Caco-2 (cell line): ENCODE results near the gene ACTN4. TPM values are rescaled to one million over a fixed set of nuclear protein-coding genes. Genes with fewer than 3 reads are reported as not detected.

Source experiments
- BruUV-seq: library from RNA; stranded (reverse); fragments of 400-500 nt; replicated peaks from 2 replicates; lab custom pipeline; 2021; lab: Mats Ljungman, UMichigan
- CTCF ChIA-PET: fragments of 300-600 bp; sonication (Branson Sonifier 250); formaldehyde crosslinking; loops from one replicate; lab custom pipeline; 2022; ENCODE audit warnings: antibody characterized with exemption; lab: Charles Lee
- POLR2A ChIA-PET: fragments of 300-600 bp; sonication (Branson Sonifier 250); formaldehyde crosslinking; loops from one replicate; lab custom pipeline; 2022; ENCODE audit warnings: antibody characterized with exemption; lab: Charles Lee
- DNase-seq, 2 experiments: peaks; one replicate each; pipeline versions ENCODE4 v3.0.0 to v3.0.0-alpha.2; 2020 to 2022
- H3K27me3 ChIP-seq: replicated peaks from 2 replicates; pipeline ENCODE4 v1.6.0; 2011; ENCODE audit warnings: low read length; ENCODE audit not compliant: control insufficient read depth, insufficient read depth
- H3K36me3 ChIP-seq: 2 replicates; pipeline ENCODE4 v1.5.1; 2011; ENCODE audit warnings: low read length; ENCODE audit not compliant: control insufficient read depth, insufficient read depth
- H3K4me1 ChIP-seq: fragments of 250-450 bp; sonication (Bioruptor Pico); 2 replicates; pipeline ENCODE4 v1.5.1; 2020; ENCODE audit warnings: mild to moderate bottlenecking
- H3K4me3 ChIP-seq: 2 replicates; pipeline ENCODE4 v1.5.1; 2011; ENCODE audit warnings: low read depth, mild to moderate bottlenecking, control low read depth, low read length
- H3K9me3 ChIP-seq: fragments of 250-450 bp; sonication (Bioruptor Pico); 2 replicates; pipeline ENCODE4 v1.5.1; 2020; ENCODE audit warnings: mild to moderate bottlenecking, moderate library complexity
- H3K27ac Mint-ChIP-seq: one replicate; pipeline ENCODE4 v1.8.0; 2022; ENCODE audit warnings: mixed read lengths; ENCODE audit not compliant: unreplicated experiment
- H3K27me3 Mint-ChIP-seq: one replicate; pipeline ENCODE4 v1.8.0; 2022; ENCODE audit warnings: mixed read lengths; ENCODE audit not compliant: insufficient read depth, unreplicated experiment
- H3K36me3 Mint-ChIP-seq: one replicate; pipeline ENCODE4 v1.8.0; 2022; ENCODE audit warnings: mild to moderate bottlenecking, mixed read lengths; ENCODE audit not compliant: insufficient read depth, unreplicated experiment
- H3K4me1 Mint-ChIP-seq: one replicate; pipeline ENCODE4 v1.8.0; 2022; ENCODE audit warnings: low read depth, mixed read lengths; ENCODE audit not compliant: unreplicated experiment
- H3K4me3 Mint-ChIP-seq: one replicate; pipeline ENCODE4 v1.8.0; 2022; ENCODE audit warnings: mild to moderate bottlenecking, moderate library complexity, mixed read lengths; ENCODE audit not compliant: unreplicated experiment
- H3K9me3 Mint-ChIP-seq: one replicate; pipeline ENCODE4 v1.8.0; 2022; ENCODE audit warnings: mixed read lengths; ENCODE audit not compliant: unreplicated experiment
- intact Hi-C: fragments of 100-400 bp; cut with micrococcal nuclease; formaldehyde crosslinking; loops from one replicate; pipeline ENCODE4 v1.10.0; 2022; ENCODE audit not compliant: unreplicated experiment
- total RNA-seq: library from RNA; stranded (reverse); gene quantifications from 2 replicates; pipeline ENCODE4 v1.2.3, GENCODE V29; 2022
- TF ChIP-seq, protein P1 (sequence below), 2 experiments: fragments of 200-600 bp in 1 of 2; IDR thresholded peaks; 1 replicate in 1 of 2; 2 replicates in 1 of 2; pipeline versions ENCODE4 v1.5.1 to v1.8.0; 2011 to 2022; ENCODE audit warnings: antibody characterized with exemption in 1 of 2, control low read depth in 1 of 2, inconsistent platforms in 1 of 2, low read depth in 1 of 2, low read length in 1 of 2, mild to moderate bottlenecking in 1 of 2, moderate library complexity in 1 of 2; ENCODE audit not compliant: insufficient read depth in 1 of 2, severe bottlenecking in 1 of 2, unreplicated experiment in 1 of 2

The ACTN4 gene
- total RNA-seq, 1 experiment from 2014 or later: 605 TPM

DNA sequence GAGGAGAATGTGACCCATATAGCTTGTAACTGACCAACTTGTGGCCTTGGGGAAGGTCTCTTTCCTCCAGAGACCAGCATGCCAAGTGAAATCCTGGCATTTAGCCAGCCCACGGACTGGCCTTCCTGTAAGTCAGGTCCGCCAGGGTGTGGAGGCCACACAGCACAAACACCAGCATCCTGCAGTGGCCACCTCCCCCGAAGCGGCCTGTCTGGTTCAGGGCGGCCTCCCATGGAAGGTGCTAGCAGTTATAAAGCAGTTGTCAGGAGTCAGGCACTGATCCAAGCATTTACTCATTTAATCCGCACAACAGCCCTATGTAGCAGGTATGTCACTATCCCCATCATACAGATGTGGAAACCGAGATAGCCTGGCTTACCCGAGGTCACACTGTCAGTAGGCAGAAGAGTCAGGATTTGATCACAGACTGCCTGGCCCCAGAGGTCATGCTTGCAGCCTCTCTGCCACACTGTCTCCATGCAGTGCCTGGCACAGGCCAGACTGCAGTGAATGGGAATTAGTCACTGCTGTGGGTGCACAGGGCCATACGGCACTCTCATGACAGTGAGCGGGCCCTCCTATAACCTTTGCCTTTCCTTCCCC, 60.2 kb downstream of the ACTN4 start:
- CTCF ChIA-PET: no interaction called here
- no peak for DNase-seq
- Histone ChIP-seq H3K9me3 (no peaks in the 10 kb centered on the region), H3K36me3 (peaks cover 29% of the 10 kb centered on the region), H3K27me3 (no peaks in the 10 kb centered on the region), H3K4me3 (no peak overlapping the region), H3K4me1 (peaks cover 3% of the 10 kb centered on the region)
- TF ChIP-seq, protein P1, sequence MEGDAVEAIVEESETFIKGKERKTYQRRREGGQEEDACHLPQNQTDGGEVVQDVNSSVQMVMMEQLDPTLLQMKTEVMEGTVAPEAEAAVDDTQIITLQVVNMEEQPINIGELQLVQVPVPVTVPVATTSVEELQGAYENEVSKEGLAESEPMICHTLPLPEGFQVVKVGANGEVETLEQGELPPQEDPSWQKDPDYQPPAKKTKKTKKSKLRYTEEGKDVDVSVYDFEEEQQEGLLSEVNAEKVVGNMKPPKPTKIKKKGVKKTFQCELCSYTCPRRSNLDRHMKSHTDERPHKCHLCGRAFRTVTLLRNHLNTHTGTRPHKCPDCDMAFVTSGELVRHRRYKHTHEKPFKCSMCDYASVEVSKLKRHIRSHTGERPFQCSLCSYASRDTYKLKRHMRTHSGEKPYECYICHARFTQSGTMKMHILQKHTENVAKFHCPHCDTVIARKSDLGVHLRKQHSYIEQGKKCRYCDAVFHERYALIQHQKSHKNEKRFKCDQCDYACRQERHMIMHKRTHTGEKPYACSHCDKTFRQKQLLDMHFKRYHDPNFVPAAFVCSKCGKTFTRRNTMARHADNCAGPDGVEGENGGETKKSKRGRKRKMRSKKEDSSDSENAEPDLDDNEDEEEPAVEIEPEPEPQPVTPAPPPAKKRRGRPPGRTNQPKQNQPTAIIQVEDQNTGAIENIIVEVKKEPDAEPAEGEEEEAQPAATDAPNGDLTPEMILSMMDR (IDR thresholded peaks at IDR 0.05; ENCODE audit: insufficient read depth in 1 of 2, low read depth in 1 of 2, low read length in 1 of 2, severe bottlenecking in 1 of 2, unreplicated experiment in 1 of 2): no peak
- intact Hi-C loops: no loop called here
- no peaks in the 10 kb centered on the region for H3K9me3 Mint-ChIP-seq
- POLR2A ChIA-PET: no interaction called here
- H3K27ac Mint-ChIP-seq: peak overlapping the region; percentile 65
- no peaks in the 10 kb centered on the region for H3K27me3 Mint-ChIP-seq
- H3K36me3 Mint-ChIP-seq: peaks cover 100% of the 10 kb centered on the region
- no peak overlapping the region for H3K4me3 Mint-ChIP-seq
- no TSS peak for BruUV-seq
- H3K4me1 Mint-ChIP-seq: peaks cover 12% of the 10 kb centered on the region

DNA sequence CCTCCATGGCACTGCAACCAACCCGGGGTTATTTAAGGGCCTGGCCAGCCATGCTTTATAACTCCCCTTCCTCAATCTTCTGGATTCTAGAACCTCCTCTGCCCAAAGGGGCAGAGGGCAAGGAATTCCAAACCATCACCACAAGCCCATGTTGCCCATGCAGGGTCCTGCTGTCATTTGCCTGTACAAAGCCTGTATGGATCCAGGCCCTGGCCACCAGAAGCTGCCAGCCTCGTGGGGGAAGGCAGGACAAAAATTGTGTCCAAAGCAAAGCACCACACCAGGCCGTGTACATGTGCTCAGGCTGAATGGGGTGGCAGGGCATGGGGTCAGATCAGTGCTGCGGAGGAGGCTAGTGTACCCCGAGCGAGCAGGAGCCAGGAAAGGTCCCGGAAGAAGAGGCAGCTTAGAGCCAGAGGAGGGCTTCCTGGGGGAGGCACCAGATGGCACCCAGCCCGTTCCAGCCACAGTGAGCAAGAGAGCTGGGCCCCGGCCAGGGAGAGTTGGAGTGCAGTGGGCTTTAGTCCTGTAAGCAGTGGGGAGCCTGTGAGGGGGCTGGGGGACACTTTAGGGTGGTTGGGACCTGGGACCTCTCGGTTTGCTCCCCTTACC, 61.1 kb downstream of the ACTN4 start:
- intact Hi-C loops: no loop called here
- POLR2A ChIA-PET: no interaction called here
- no peaks in the 10 kb centered on the region for H3K27me3 Mint-ChIP-seq
- no peak for DNase-seq
- H3K9me3 Mint-ChIP-seq: no peaks in the 10 kb centered on the region
- peak overlapping the region; percentile 65 for H3K27ac Mint-ChIP-seq
- peaks cover 100% of the 10 kb centered on the region for H3K36me3 Mint-ChIP-seq
- Histone ChIP-seq H3K4me3 (no peak overlapping the region), H3K27me3 (no peaks in the 10 kb centered on the region), H3K4me1 (no peaks in the 10 kb centered on the region; the same call in 1 of the 2 replicates), H3K9me3 (no peaks in the 10 kb centered on the region), H3K36me3 (peaks cover 29% of the 10 kb centered on the region)
- peaks cover 12% of the 10 kb centered on the region for H3K4me1 Mint-ChIP-seq
- no TSS peak for BruUV-seq
- CTCF ChIA-PET: no interaction called here
- H3K4me3 Mint-ChIP-seq: no peak overlapping the region
- TF ChIP-seq, protein P1 (IDR thresholded peaks at IDR 0.05; ENCODE audit: insufficient read depth in 1 of 2, low read depth in 1 of 2, low read length in 1 of 2, severe bottlenecking in 1 of 2, unreplicated experiment in 1 of 2): no peak

DNA sequence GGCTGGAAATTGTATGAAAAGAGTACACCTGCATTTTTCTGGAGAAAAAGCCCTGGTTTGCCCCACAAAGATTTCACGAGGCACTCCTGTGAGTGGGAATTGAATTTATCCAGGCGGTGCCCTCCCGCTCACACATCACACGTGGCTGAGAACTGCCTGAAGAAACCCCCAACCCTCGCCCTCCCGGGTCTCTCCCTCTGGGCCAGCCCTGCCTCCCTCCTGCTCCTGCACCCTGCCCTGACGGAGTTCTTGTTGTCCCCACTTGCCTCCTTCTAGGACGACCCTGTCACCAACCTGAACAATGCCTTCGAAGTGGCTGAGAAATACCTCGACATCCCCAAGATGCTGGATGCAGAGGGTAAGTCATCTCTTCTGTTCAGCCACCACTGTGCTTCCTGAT, 61.7 kb downstream of the ACTN4 start:
- no peak overlapping the region for H3K4me3 Mint-ChIP-seq
- H3K4me1 Mint-ChIP-seq: peaks cover 13% of the 10 kb centered on the region
- H3K27me3 Mint-ChIP-seq: no peaks in the 10 kb centered on the region
- CTCF ChIA-PET: no interaction called here
- H3K4me3 ChIP-seq: no peak overlapping the region
- H3K9me3 Mint-ChIP-seq: no peaks in the 10 kb centered on the region
- H3K27me3 ChIP-seq: no peaks in the 10 kb centered on the region
- peaks cover 100% of the 10 kb centered on the region for H3K36me3 Mint-ChIP-seq
- BruUV-seq: no TSS peak
- POLR2A ChIA-PET: no interaction called here
- TF ChIP-seq, protein P1 (IDR thresholded peaks at IDR 0.05; ENCODE audit: insufficient read depth in 1 of 2, low read depth in 1 of 2, low read length in 1 of 2, severe bottlenecking in 1 of 2, unreplicated experiment in 1 of 2): no peak
- H3K9me3 ChIP-seq: no peaks in the 10 kb centered on the region
- H3K4me1 ChIP-seq: no peaks in the 10 kb centered on the region; the same call in 1 of the 2 replicates
- no peak for DNase-seq
- peak overlapping the region; percentile 65 for H3K27ac Mint-ChIP-seq
- peaks cover 25% of the 10 kb centered on the region for H3K36me3 ChIP-seq
- intact Hi-C loops: no loop called here
